Neutrophil (primary cell): ENCODE data around the gene RNPS1.

Source experiments
- H3K27ac ChIP-seq: fragments of 200-600 bp; sonication (generic); 2 replicates; pipeline ENCODE4 v1.5.1; 2016; ENCODE audit warnings: mild to moderate bottlenecking, moderate library complexity
- H3K27me3 ChIP-seq: fragments of 200-600 bp; sonication (generic); 2 replicates; pipeline ENCODE4 v1.6.0; 2016; ENCODE audit warnings: mild to moderate bottlenecking
- H3K36me3 ChIP-seq: fragments of 200-600 bp; sonication (generic); 2 replicates; pipeline ENCODE4 v1.5.1; 2017
- H3K4me1 ChIP-seq, 2 experiments: fragments of 200-600 bp in 1 of 2; sonication (generic) in 1 of 2; 1 replicate in 1 of 2; 2 replicates in 1 of 2; pipeline versions ENCODE4 v1.5.1 to v1.6.1; 2013 to 2016; ENCODE audit warnings: low read depth in 1 of 2, low read length in 1 of 2, mild to moderate bottlenecking in 1 of 2, moderate library complexity in 1 of 2; ENCODE audit not compliant: control insufficient read depth in 1 of 2, insufficient read depth in 1 of 2
- H3K4me3 ChIP-seq, 2 experiments: fragments of 200-600 bp in 1 of 2; sonication (generic) in 1 of 2; 1 replicate in 1 of 2; 2 replicates in 1 of 2; pipeline ENCODE4 v1.5.1; 2013 to 2016; ENCODE audit warnings: low read depth in 1 of 2, low read length in 1 of 2, mild to moderate bottlenecking in 1 of 2, moderate library complexity in 1 of 2
- H3K9me3 ChIP-seq: fragments of 200-600 bp; sonication (generic); 2 replicates; pipeline ENCODE4 v1.5.1; 2016
- TF ChIP-seq, protein P1 (sequence below): fragments of 200-600 bp; sonication (generic); IDR thresholded peaks from 2 replicates; pipeline ENCODE4 v1.5.1; 2016; ENCODE audit warnings: antibody characterized with exemption

RNPS1 gene

DNA sequence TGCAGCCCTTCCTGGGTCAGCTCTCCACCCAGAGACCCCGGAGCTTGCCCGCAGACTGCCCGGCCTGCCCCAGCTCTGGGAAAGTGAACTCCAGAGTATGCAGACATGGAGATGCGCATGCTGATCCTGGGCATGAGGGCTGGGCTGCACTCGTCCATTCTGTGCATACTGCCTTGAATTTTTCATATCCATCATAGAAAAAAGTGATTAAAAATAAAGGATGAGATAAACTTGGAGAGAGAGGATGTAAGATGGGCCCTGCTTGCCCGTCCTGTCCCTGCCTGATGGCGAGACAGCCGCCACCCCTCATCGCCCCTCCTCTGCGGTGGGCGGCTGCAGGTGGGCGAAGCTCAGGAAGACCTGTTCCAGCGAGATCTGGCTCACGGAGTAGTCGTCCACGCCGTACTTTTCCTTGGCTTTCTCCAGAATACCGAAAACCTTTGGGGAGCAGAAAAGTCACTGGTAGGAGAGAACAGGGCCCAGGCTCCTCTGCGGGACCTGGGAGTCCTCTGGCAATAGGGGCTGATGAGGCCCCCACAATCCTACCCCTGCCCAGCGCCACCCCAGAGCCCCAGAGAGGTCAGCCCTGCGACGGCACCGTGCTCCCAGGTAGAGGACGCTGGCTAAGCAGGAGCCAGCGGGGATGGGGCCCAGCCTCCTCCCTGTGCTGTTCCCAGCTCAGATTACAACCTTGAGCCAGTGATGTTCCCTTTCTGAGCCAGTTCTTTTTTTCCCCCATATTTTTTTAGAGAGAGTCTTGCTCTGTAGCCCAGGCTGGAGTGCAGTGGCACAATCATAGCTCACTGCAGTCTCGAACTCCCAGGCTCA is 8.7 kb upstream of the RNPS1 start:
- Histone ChIP-seq H3K27me3 (no peaks in the 10 kb centered on the region), H3K4me3 (no peak overlapping the region)

DNA sequence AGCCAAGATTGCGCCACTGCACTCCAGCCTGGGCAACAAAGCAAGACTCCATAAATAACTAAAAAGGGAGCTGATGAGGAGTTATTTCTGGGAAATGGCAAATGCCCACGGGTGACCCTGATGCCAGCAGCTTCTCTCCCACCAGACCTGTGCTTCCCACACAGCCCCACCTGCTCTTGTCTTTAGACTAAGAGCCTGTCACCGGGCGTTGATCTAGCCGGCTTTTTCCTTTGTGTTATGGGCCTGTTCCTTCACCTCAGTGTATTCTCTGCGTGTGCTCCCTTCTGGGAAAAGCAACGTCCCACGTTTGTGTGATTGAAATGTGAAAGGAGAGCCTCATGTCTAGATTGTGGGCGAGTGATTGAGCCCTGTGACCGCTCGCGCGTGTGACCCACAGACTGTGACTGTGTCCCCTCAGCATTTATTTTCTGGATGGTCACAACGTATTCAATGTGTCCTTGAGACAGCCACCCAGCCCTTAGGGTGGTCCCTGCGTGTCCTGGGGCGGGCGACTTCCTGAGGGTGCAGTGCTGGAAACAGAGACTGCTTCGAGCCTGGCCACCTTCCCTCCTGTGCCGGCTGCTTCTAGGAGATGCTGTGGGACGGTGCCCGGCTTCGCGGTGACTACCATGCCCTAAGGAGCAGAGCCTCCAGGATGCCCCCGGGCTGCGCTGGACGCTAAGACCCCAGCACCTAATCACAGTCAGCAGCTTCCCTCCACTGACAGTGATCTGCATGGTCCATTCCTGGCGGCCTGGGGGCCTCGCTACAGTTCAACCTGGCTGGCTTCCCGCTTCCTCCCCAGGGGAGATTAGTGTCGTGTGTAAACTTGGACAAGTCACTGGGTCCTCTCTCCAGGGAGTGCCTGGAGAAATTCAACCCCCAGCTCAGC is 7.8 kb upstream of the RNPS1 start:
- Histone ChIP-seq H3K4me1 (no peaks in the 10 kb centered on the region), H3K36me3 (no peaks in the 10 kb centered on the region)

More for the DNA sequence above, 8.7 kb upstream of the RNPS1 start:
- Histone ChIP-seq H3K36me3 (no peaks in the 10 kb centered on the region), H3K9me3 (no peaks in the 10 kb centered on the region), H3K27ac (no peak overlapping the region), H3K4me1 (no peaks in the 10 kb centered on the region)
- TF ChIP-seq, protein P1, sequence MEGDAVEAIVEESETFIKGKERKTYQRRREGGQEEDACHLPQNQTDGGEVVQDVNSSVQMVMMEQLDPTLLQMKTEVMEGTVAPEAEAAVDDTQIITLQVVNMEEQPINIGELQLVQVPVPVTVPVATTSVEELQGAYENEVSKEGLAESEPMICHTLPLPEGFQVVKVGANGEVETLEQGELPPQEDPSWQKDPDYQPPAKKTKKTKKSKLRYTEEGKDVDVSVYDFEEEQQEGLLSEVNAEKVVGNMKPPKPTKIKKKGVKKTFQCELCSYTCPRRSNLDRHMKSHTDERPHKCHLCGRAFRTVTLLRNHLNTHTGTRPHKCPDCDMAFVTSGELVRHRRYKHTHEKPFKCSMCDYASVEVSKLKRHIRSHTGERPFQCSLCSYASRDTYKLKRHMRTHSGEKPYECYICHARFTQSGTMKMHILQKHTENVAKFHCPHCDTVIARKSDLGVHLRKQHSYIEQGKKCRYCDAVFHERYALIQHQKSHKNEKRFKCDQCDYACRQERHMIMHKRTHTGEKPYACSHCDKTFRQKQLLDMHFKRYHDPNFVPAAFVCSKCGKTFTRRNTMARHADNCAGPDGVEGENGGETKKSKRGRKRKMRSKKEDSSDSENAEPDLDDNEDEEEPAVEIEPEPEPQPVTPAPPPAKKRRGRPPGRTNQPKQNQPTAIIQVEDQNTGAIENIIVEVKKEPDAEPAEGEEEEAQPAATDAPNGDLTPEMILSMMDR = no peak

DNA sequence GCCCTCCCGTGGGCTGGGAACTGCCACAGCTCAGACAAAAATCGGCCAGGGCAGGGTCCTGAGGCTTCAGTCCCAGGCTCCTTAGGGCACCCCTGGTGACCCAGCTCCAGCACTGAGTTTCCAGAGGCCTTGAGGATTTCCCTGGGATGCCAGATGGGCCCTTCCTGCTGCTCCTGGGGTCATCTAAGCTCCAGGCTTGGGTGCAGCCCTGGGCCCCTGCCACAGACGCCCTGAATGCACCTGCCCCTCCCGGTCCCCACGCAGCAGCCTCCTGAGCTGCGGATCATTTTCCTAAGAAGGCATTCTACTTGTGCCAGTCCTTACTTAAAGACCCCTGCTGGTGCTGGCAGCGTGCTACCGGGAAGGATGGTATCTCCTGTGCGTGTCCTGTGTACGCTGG is 6.0 kb upstream of the RNPS1 start:
- H3K27ac ChIP-seq = no peak overlapping the region
- TF ChIP-seq, protein P1 = no peak
- no peaks in the 10 kb centered on the region for H3K27me3 ChIP-seq
- H3K4me1 ChIP-seq = peaks cover 6 to 8% of the 10 kb centered on the region in 2 experiments
- no peak overlapping the region for H3K4me3 ChIP-seq
- no peaks in the 10 kb centered on the region for H3K9me3 ChIP-seq
- no peaks in the 10 kb centered on the region for H3K36me3 ChIP-seq

More for the DNA sequence above, 7.8 kb upstream of the RNPS1 start:
- Histone ChIP-seq H3K9me3 (no peaks in the 10 kb centered on the region), H3K27me3 (no peaks in the 10 kb centered on the region), H3K27ac (no peak overlapping the region), H3K4me3 (no peak overlapping the region)
- TF ChIP-seq, protein P1 = no peak

DNA sequence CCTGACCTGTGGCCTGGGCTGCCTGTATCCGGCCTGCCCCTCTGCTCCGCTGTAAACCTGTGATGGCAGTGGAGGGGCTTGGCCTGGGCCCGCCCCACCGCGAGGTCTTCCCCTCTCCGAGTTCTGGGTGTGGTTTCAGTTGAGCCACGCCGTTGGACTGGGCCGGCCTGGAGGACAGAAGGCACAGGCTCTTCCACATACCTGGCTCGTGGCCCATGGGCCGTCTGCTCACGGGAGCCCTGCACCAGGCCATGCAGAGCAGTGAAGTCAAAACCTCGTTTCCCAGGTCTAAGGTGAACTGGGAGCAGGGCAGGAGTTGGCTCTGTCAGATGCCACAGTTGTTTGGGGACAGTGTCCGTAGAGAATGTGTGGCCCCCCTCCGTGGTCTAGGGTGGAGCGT is 5.6 kb upstream of the RNPS1 start:
- H3K4me3 ChIP-seq = no peak overlapping the region
- H3K27ac ChIP-seq = no peak overlapping the region
- H3K4me1 ChIP-seq = peaks cover 10 to 12% of the 10 kb centered on the region in 2 experiments
- no peaks in the 10 kb centered on the region for H3K9me3 ChIP-seq
- H3K36me3 ChIP-seq = no peaks in the 10 kb centered on the region
- TF ChIP-seq, protein P1 = no peak
- H3K27me3 ChIP-seq = no peaks in the 10 kb centered on the region

DNA sequence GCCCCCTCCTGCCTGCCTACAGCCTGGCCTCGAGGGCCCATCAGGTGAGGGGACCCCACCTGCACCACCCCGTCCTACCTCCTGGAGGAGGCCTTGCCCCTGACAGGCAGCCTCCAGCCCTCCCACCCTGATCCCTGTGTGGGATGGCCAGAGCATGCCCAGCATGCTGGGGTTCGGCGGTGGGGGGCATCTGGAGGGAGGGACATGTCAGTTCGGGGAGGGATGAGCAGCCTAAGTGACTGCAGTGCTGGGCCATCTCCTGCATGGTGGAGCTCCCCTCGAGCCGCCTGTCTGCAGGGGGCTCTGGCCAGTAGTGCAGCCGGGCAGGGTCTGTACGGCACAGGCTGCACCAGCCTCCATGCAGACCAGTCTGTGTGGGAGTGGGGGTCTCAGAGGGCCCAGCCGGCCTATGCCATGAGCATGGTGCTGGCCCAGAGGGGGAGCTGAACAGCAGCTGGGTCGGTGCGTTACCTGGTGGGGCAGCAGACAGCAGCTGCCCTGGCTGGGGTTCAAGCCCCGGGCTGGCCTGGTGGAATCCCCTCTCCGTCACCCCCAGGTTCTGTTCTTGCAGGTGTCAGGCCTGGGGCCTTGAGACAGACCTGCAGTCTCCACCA is 4.0 kb upstream of the RNPS1 start:
- Histone ChIP-seq H3K27ac (no peak overlapping the region), H3K9me3 (no peaks in the 10 kb centered on the region), H3K27me3 (no peaks in the 10 kb centered on the region), H3K4me3 (no peak overlapping the region), H3K36me3 (no peaks in the 10 kb centered on the region), H3K4me1 (peaks cover 14 to 18% of the 10 kb centered on the region in 2 experiments)
- TF ChIP-seq, protein P1 = no peak
